Hindlimb muscle (tissue), 1 donor: ENCODE measurements around the gene YBEY. TPM values are rescaled to one million over a fixed set of nuclear protein-coding genes. Genes with fewer than 3 reads are reported as not detected.

Source experiments
- DNase-seq: peaks from one replicate; pipeline ENCODE4 v3.0.0-alpha.2; 2013
- polyA plus RNA-seq: library from polyadenylated mRNA; unstranded; fragments of 120-200 nt; gene quantifications from one replicate; pipeline ENCODE4 v1.2.1, GENCODE V29; 2013; ENCODE audit not compliant: insufficient read length

The YBEY gene
- polyA plus RNA-seq, 1 donor, result 13.3 TPM

GRCh38 chr21:46329796-46330195 lies 43.7 kb downstream of the YBEY start:
- no peak for DNase-seq

- DNase-seq, result no peak
These were observed 48.4 kb downstream of the YBEY start for GRCh38 chr21:46334351-46335140.

GRCh38 chr21:46336603-46337002 lies 50.5 kb downstream of the YBEY start:
- DNase-seq, result no peak

GRCh38 chr21:46340998-46341397 lies 54.9 kb downstream of the YBEY start:
- DNase-seq, result no peak

GRCh38 chr21:46344219-46344915 lies 58.2 kb downstream of the YBEY start:
- no peak for DNase-seq

GRCh38 chr21:46345861-46346260 lies 59.7 kb downstream of the YBEY start:
- no peak for DNase-seq

- no peak for DNase-seq
These were observed 60.4 kb downstream of the YBEY start for GRCh38 chr21:46346296-46347202.

- DNase-seq, result no peak
These were observed 61.0 kb downstream of the YBEY start for GRCh38 chr21:46347203-46347550.

Other genes starting within 250 kb of the YBEY start
- 584 TPM for gene COL6A2, start 188.2 kb upstream of the YBEY start, polyA plus RNA-seq
- 1.1 TPM for gene FTCD, start 130.8 kb upstream of the YBEY start, polyA plus RNA-seq
- gene SPATC1L, start 101.9 kb upstream of the YBEY start, polyA plus RNA-seq, result 8.2 TPM
- gene LSS, start 57.6 kb upstream of the YBEY start, polyA plus RNA-seq, result 38.6 TPM
- gene MCM3AP, start 731 bp upstream of the YBEY start, polyA plus RNA-seq, result 64.0 TPM
- gene C21orf58, start 37.5 kb downstream of the YBEY start, polyA plus RNA-seq, result 8.5 TPM
- gene PCNT, start 37.8 kb downstream of the YBEY start, polyA plus RNA-seq, result 68.3 TPM
- gene DIP2A, start 172.5 kb downstream of the YBEY start, polyA plus RNA-seq, result 30.7 TPM